Activated naive CD8-positive, alpha-beta T cell treated with anti-CD3 and anti-CD28 coated beads for 36 hours (primary cell): ENCODE measurements around the gene PAOX. TPM values are rescaled to one million over a fixed set of nuclear protein-coding genes. Genes with fewer than 3 reads are reported as not detected.

ENCODE experiments used
- DNase-seq: peaks from one replicate; pipeline ENCODE4 v3.0.0; 2021
- H3K27ac Mint-ChIP-seq: one replicate; pipeline ENCODE4 v1.8.0; 2022; ENCODE audit warnings: mild to moderate bottlenecking, moderate library complexity, mixed read lengths
- H3K27me3 Mint-ChIP-seq: one replicate; pipeline ENCODE4 v1.8.0; 2022; ENCODE audit warnings: mild to moderate bottlenecking, mixed read lengths
- H3K36me3 Mint-ChIP-seq: one replicate; pipeline ENCODE4 v1.8.0; 2021; ENCODE audit warnings: mild to moderate bottlenecking, mixed read lengths
- H3K4me1 Mint-ChIP-seq: one replicate; pipeline ENCODE4 v1.8.0; 2021; ENCODE audit warnings: mixed read lengths
- H3K4me3 Mint-ChIP-seq: one replicate; pipeline ENCODE4 v1.8.0; 2022; ENCODE audit warnings: mild to moderate bottlenecking, moderate library complexity, mixed read lengths
- H3K9me3 Mint-ChIP-seq: one replicate; pipeline ENCODE4 v1.8.0; 2022; ENCODE audit warnings: mixed read lengths
- total RNA-seq, 2 experiments: library from RNA; stranded (reverse); gene quantifications; one replicate each; pipeline ENCODE4 v1.2.3, GENCODE V29; 2021

PAOX gene
- total RNA-seq, 2 experiments from 2014 or later = 4.6 to 4.7 TPM

DNA sequence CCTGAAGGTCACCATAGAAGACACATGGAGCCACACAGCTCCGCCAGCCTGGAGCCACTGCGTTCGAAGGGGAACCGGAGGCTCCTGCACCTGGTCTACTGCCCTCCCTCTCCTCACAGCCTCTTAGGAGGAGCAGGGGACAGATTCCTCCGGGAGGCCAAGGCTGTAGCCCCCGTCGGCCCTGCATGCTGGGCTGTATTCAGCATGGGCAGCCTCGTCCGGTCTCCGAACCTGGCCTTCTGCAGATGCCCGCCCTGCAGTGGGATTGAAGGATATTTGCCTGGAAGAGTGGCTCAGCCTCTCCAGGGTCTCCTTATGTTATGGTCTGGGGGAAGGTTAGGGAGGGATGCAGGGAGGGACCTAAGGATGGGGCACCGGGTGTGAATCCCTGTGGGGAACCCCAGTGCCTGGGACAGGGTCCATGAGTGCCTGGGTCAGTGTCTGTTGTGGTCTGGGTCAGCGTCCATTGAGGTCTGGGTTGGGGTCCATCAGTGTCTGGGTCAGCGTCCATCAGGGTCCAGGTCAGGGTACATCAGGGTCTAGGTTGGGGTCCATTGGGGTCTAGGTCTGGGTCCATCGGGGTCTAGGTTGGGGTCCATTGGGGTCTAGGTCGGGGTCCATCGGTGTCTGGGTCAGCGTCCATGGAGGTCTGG lies 61.7 kb downstream of the PAOX start:
- Mint-ChIP-seq H3K36me3 (peaks cover 10% of the 10 kb centered on the region), H3K27ac (no peak overlapping the region), H3K9me3 (peaks cover 7% of the 10 kb centered on the region), H3K4me3 (no peak overlapping the region), H3K27me3 (peaks cover 12% of the 10 kb centered on the region), H3K4me1 (peaks cover 7% of the 10 kb centered on the region)
- no peak for DNase-seq

Other genes starting within 250 kb of the PAOX start
- not detected for gene KNDC1, start 219.0 kb upstream of the PAOX start, total RNA-seq
- not detected for gene UTF1, start 149.0 kb upstream of the PAOX start, total RNA-seq
- not detected for gene VENTX, start 141.4 kb upstream of the PAOX start, total RNA-seq
- 10 to 100 TPM; 34.7 to 41.1 TPM for gene ADAM8, start 102.4 kb upstream of the PAOX start, total RNA-seq
- gene TUBGCP2, start 70.4 kb upstream of the PAOX start, total RNA-seq = 10 to 100 TPM; 53.3 to 57.8 TPM
- 10 to 100 TPM; 73.4 to 77.3 TPM for gene ZNF511, start 70.3 kb upstream of the PAOX start, total RNA-seq
- not detected for gene CALY, start 42.4 kb upstream of the PAOX start, total RNA-seq
- gene PRAP1, start 31.9 kb upstream of the PAOX start, total RNA-seq = not detected
- 10 to 100 TPM; 27.8 to 29.4 TPM for gene FUOM, start 21.2 kb upstream of the PAOX start, total RNA-seq
- gene ECHS1, start 5.9 kb upstream of the PAOX start, total RNA-seq = 10 to 100 TPM; 58.1 to 62.2 TPM
- 10 to 100 TPM; 50.2 to 51.6 TPM for gene MTG1, start 14.9 kb downstream of the PAOX start, total RNA-seq
- not detected for gene SPRN, start 45.4 kb downstream of the PAOX start, total RNA-seq
- gene SCART1, start 74.7 kb downstream of the PAOX start, total RNA-seq = under 1 TPM; 0.28 to 0.45 TPM
- gene CYP2E1, start 148.1 kb downstream of the PAOX start, total RNA-seq = not detected
- 1 to 10 TPM; 1.4 to 1.6 TPM for gene SYCE1, start 186.3 kb downstream of the PAOX start, total RNA-seq
- gene FRG2B, start 247.5 kb downstream of the PAOX start, total RNA-seq = not detected